Esophagus muscularis mucosa (tissue), 4 donors: Measurements from ENCODE around the gene MSH4.

Source experiments
- CTCF ChIP-seq, 3 experiments: fragments of 200-600 bp in 2 of 3; fragments of 450-650 bp in 1 of 3; sonication (generic) in 2 of 3; IDR thresholded peaks; one replicate each; pipeline ENCODE4 v1.5.1; 2017 to 2019; ENCODE audit warnings: antibody characterized with exemption in 3 of 3, mild to moderate bottlenecking in 2 of 3, moderate library complexity in 1 of 3
- EP300 ChIP-seq: sonication (generic); formaldehyde crosslinking; IDR thresholded peaks from one replicate; pipeline ENCODE4 v1.6.1; 2017; ENCODE audit warnings: antibody characterized with exemption
- POLR2AphosphoS5 ChIP-seq, 2 donors: sonication (generic); formaldehyde crosslinking; IDR thresholded peaks; one replicate each; pipeline ENCODE4 v1.6.1; 2017; ENCODE audit warnings: antibody characterized with exemption in 2 of 2

DNA sequence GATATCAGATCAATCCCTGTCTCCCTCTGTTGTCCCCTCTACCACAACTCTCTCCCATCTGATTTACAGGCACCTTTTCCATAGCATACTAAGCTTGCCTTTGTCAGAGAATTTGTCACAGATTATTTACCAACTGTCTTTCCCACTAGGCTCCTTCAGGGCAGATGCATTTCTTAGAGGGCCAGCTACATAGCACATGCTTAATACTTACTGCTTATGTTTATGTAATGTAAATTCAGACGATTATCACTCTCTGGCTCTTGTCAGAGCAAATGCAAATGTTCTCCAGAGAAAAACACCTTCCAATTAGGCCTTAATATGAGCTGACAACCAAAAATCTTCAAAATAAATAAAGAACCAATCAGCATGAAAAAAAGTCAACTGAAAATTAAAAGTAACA lies 25.9 kb upstream of the MSH4 start:
- TF ChIP-seq CTCF (IDR thresholded peaks at IDR 0.05) = no peak
- TF ChIP-seq EP300 = no peak
- TF ChIP-seq POLR2AphosphoS5 (IDR thresholded peaks at IDR 0.05) = no peak
